Hepatocyte (in vitro differentiated cells): Measurements from ENCODE around the gene MAGI1. TPM values are rescaled to one million over a fixed set of nuclear protein-coding genes. Genes with fewer than 3 reads are reported as not detected.

Experiments used
- DNase-seq: peaks from one replicate; pipeline ENCODE4 v3.0.0-alpha.2; 2016; ENCODE audit warnings: low spot score
- H2AFZ ChIP-seq: fragments of 200-600 bp; sonication (generic); 2 replicates; pipeline ENCODE4 v1.6.0; 2016; ENCODE audit warnings: antibody characterized with exemption, mild to moderate bottlenecking
- H3K27ac ChIP-seq: fragments of 200-600 bp; sonication (generic); 2 replicates; pipeline ENCODE4 v1.5.1; 2016; ENCODE audit warnings: mild to moderate bottlenecking
- H3K27me3 ChIP-seq: fragments of 200-600 bp; sonication (generic); 2 replicates; pipeline ENCODE4 v1.6.1; 2016
- H3K36me3 ChIP-seq: fragments of 200-600 bp; sonication (generic); replicated peaks from 2 replicates; pipeline ENCODE4 v1.5.1; 2016; ENCODE audit warnings: low read depth; ENCODE audit not compliant: insufficient read depth
- H3K4me1 ChIP-seq: fragments of 200-600 bp; sonication (generic); 2 replicates; pipeline ENCODE4 v1.5.1; 2016; ENCODE audit warnings: mild to moderate bottlenecking, moderate library complexity; ENCODE audit not compliant: insufficient read depth
- H3K4me2 ChIP-seq: fragments of 200-600 bp; sonication (generic); 2 replicates; pipeline ENCODE4 v1.6.0; 2016
- H3K4me3 ChIP-seq: fragments of 200-600 bp; sonication (generic); 2 replicates; pipeline ENCODE4 v1.5.1; 2016; ENCODE audit warnings: mild to moderate bottlenecking
- H3K79me2 ChIP-seq: fragments of 200-600 bp; sonication (generic); 2 replicates; pipeline ENCODE4 v1.6.0; 2017; ENCODE audit warnings: mild to moderate bottlenecking
- H3K9me2 ChIP-seq: fragments of 200-600 bp; sonication (generic); replicated peaks from 2 replicates; pipeline ENCODE4 v1.6.0; 2017; ENCODE audit warnings: mild to moderate bottlenecking; ENCODE audit not compliant: insufficient read depth
- H3K9me3 ChIP-seq: fragments of 200-600 bp; sonication (generic); 2 replicates; pipeline ENCODE4 v1.5.1; 2016; ENCODE audit warnings: low read depth, mild to moderate bottlenecking
- H4K20me1 ChIP-seq: fragments of 200-600 bp; sonication (generic); 2 replicates; pipeline ENCODE4 v1.6.0; 2016; ENCODE audit warnings: mild to moderate bottlenecking; ENCODE audit not compliant: insufficient read depth, poor library complexity, severe bottlenecking
- EZH2 ChIP-seq: fragments of 200-600 bp; sonication (generic); IDR thresholded peaks from 2 replicates; pipeline ENCODE4 v1.6.1; 2016; ENCODE audit warnings: antibody characterized with exemption, mild to moderate bottlenecking, borderline replicate concordance
- EZH2phosphoT487 ChIP-seq: fragments of 200-600 bp; sonication (generic); IDR thresholded peaks from one replicate; pipeline ENCODE4 v1.6.1; 2018; ENCODE audit warnings: antibody characterized with exemption, mild to moderate bottlenecking, low read depth, moderate library complexity; ENCODE audit not compliant: unreplicated experiment, severe bottlenecking
- WGBS: methylation state at CpG from one replicate; pipeline ENCODE4 v1.1.6; 2016; ENCODE audit warnings: low lambda C conversion rate; ENCODE audit errors: missing lambda C conversion rate; 5-methylcytosine and 5-hydroxymethylcytosine counted together
- polyA plus RNA-seq: library from polyadenylated mRNA; unstranded; fragments of >200 nt; fragmentation: Nextera tagmentation; extraction: Ambion mirVana; gene quantifications from 2 replicates; pipeline ENCODE4 v1.2.1, GENCODE V29; 2016
- total RNA-seq: library from RNA; depleted of rRNA; stranded (reverse); fragments of >200 nt; gene quantifications from 2 replicates; pipeline ENCODE4 v1.2.3, GENCODE V29; 2014
- TF ChIP-seq, protein P1 (sequence below): fragments of 200-600 bp; sonication (generic); IDR thresholded peaks from 2 replicates; pipeline ENCODE4 v1.5.1; 2016; ENCODE audit warnings: antibody characterized with exemption, mild to moderate bottlenecking; ENCODE audit not compliant: poor library complexity

MAGI1 gene
- total and polyA plus RNA-seq, 2 experiments from 2014 or later: 26.2 to 43.5 TPM

DNA sequence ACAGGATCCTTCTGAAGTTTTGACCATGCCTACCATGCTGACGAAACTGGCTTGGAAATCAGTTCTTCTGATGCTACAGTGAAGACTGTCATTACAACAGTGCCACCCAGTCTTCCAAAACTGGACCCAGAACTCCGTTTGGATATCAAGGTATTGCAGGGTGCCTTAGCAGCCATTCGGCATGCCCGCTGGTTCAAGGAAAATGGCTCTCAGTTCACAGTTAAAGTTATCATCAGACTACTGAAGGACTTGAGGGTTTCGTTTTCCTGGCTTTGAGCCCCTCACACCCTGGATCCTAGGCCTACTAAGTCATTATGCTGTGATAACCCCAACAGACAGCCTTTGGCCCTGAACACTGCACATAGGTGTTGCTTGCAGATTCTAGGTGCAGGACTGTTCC is 351.0 kb downstream of the MAGI1 start:
- H3K36me3 ChIP-seq: no peaks in the 10 kb centered on the region
- H3K4me3 ChIP-seq: no peak overlapping the region
- H2AFZ ChIP-seq: no peak overlapping the region
- no peak overlapping the region for H3K27ac ChIP-seq
- peaks cover 2% of the 10 kb centered on the region for H3K4me1 ChIP-seq
- H3K9me3 ChIP-seq: no peaks in the 10 kb centered on the region
- no peaks in the 10 kb centered on the region for H3K27me3 ChIP-seq
- peaks cover 28% of the 10 kb centered on the region for H3K79me2 ChIP-seq
- no peak for DNase-seq
- no peaks in the 10 kb centered on the region for H3K9me2 ChIP-seq
- 96% methylated on average over 5 of the region's 5 CpGs for WGBS
- no peaks in the 10 kb centered on the region for H4K20me1 ChIP-seq
- no peak for TF ChIP-seq EZH2phosphoT487
- TF ChIP-seq, protein P1, sequence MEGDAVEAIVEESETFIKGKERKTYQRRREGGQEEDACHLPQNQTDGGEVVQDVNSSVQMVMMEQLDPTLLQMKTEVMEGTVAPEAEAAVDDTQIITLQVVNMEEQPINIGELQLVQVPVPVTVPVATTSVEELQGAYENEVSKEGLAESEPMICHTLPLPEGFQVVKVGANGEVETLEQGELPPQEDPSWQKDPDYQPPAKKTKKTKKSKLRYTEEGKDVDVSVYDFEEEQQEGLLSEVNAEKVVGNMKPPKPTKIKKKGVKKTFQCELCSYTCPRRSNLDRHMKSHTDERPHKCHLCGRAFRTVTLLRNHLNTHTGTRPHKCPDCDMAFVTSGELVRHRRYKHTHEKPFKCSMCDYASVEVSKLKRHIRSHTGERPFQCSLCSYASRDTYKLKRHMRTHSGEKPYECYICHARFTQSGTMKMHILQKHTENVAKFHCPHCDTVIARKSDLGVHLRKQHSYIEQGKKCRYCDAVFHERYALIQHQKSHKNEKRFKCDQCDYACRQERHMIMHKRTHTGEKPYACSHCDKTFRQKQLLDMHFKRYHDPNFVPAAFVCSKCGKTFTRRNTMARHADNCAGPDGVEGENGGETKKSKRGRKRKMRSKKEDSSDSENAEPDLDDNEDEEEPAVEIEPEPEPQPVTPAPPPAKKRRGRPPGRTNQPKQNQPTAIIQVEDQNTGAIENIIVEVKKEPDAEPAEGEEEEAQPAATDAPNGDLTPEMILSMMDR: no peak
- TF ChIP-seq EZH2: no peak
- no peak overlapping the region for H3K4me2 ChIP-seq

DNA sequence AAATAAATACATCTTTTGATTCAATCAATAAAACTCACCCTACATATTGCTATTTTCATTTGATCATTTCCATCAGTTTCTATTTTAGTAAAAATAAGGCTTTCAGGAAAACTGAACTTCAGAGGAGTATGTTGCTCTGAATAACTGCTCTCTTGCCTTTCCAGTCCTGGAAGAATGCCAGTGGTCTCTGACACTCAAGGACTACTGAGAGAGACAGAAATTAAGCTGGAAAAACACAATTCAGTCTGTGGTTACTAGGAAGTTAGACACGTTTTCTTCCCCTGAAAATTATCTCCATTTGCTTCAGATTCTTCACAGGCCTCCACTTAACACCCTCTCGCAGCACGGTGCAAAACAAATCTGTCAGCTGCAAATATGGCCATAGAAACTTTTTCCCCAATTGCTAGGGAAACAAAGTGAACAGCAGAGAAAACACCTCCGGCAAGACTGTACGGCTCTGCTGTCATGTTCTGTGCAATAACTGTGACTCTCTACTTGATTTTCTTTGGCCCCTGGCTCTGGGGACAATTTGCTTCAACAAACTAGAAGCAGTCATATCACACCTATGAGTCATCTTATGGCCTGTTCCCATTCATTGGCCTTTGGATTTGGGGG is 353.0 kb downstream of the MAGI1 start:
- Histone ChIP-seq H3K9me2 (no peaks in the 10 kb centered on the region), H3K27me3 (no peaks in the 10 kb centered on the region), H3K27ac (no peak overlapping the region), H4K20me1 (no peaks in the 10 kb centered on the region), H3K9me3 (no peaks in the 10 kb centered on the region), H3K4me1 (no peaks in the 10 kb centered on the region), H3K4me2 (no peak overlapping the region), H3K79me2 (peaks cover 29% of the 10 kb centered on the region), H2AFZ (no peak overlapping the region), H3K4me3 (no peak overlapping the region), H3K36me3 (no peaks in the 10 kb centered on the region)
- 68% methylated on average over 5 of the region's 5 CpGs for WGBS
- TF ChIP-seq EZH2phosphoT487 (no peak), EZH2 (no peak)
- TF ChIP-seq, protein P1: no peak
- DNase-seq: peak; percentile 17

DNA sequence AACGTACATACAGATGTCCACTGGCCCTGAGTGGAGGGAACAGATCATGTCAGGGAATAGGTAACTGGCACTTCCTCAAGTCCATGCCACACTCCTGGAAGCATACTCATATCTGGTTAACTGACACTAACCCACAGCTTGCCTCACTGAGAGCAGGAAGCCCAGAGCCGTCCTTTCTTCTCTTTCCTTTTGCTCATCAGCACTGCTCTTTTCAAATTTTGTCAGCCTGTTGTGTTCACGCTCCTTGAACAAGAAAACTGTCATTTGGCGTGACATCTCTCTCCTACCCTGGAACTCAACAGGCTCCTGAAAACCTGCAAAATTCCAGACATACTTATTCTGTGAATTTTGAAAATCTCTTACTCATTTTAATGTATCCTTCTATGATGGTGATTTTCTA is 360.2 kb downstream of the MAGI1 start:
- H4K20me1 ChIP-seq: no peaks in the 10 kb centered on the region
- H3K9me2 ChIP-seq: no peaks in the 10 kb centered on the region
- H3K9me3 ChIP-seq: no peaks in the 10 kb centered on the region

More for the DNA sequence above, 360.2 kb downstream of the MAGI1 start:
- Histone ChIP-seq H3K4me3 (no peak overlapping the region), H3K27me3 (no peaks in the 10 kb centered on the region), H3K4me2 (no peak overlapping the region), H3K27ac (no peak overlapping the region), H3K4me1 (no peaks in the 10 kb centered on the region), H3K36me3 (no peaks in the 10 kb centered on the region), H3K79me2 (peaks cover 25% of the 10 kb centered on the region), H2AFZ (no peak overlapping the region)
- no peak for DNase-seq
- WGBS: 93% methylated on average over 4 of the region's 4 CpGs
- TF ChIP-seq EZH2 (no peak), EZH2phosphoT487 (no peak)
- TF ChIP-seq, protein P1: no peak
